Activated T-helper 2 cell treated with anti-CD3 and anti-CD28 coated beads, Interferon-gamma antibody, Interleukin-2, Interleukin-4, amounts not matched to agents 10 μg/mL and 5 μg/mL and 100 μg/mL, durations not matched to agents 14 hours and 24 hours and 36 hours (primary cell): Measurements from ENCODE around the gene TNFRSF6B. TPM values are rescaled to one million over a fixed set of nuclear protein-coding genes. Genes with fewer than 3 reads are reported as not detected.

ENCODE experiments used
- DNase-seq: peaks from one replicate; pipeline ENCODE4 v3.0.0; 2021; ENCODE audit warnings: low spot score
- H3K27ac Mint-ChIP-seq: one replicate; pipeline ENCODE4 v1.8.0; 2021; ENCODE audit warnings: mixed read lengths
- H3K27me3 Mint-ChIP-seq: one replicate; pipeline ENCODE4 v1.8.0; 2021; ENCODE audit warnings: low read depth, mixed read lengths
- H3K36me3 Mint-ChIP-seq: one replicate; pipeline ENCODE4 v1.8.0; 2021; ENCODE audit warnings: low read depth, mixed read lengths
- H3K4me1 Mint-ChIP-seq: one replicate; pipeline ENCODE4 v1.8.0; 2021; ENCODE audit warnings: low read depth, mixed read lengths
- H3K4me3 Mint-ChIP-seq: one replicate; pipeline ENCODE4 v1.8.0; 2021; ENCODE audit warnings: low read depth, mild to moderate bottlenecking, moderate library complexity, mixed read lengths
- H3K9me3 Mint-ChIP-seq: one replicate; pipeline ENCODE4 v1.8.0; 2021; ENCODE audit warnings: mixed read lengths
- intact Hi-C: fragments of 100-400 bp; cut with micrococcal nuclease; formaldehyde crosslinking; loops from one replicate; pipeline ENCODE4 v1.15.1; 2023
- total RNA-seq: library from RNA; stranded (reverse); gene quantifications from 2 replicates; pipeline ENCODE4 v1.2.3, GENCODE V29; 2022

Gene TNFRSF6B
- total RNA-seq, 1 donor from 2014 or later, result not detected

DNA sequence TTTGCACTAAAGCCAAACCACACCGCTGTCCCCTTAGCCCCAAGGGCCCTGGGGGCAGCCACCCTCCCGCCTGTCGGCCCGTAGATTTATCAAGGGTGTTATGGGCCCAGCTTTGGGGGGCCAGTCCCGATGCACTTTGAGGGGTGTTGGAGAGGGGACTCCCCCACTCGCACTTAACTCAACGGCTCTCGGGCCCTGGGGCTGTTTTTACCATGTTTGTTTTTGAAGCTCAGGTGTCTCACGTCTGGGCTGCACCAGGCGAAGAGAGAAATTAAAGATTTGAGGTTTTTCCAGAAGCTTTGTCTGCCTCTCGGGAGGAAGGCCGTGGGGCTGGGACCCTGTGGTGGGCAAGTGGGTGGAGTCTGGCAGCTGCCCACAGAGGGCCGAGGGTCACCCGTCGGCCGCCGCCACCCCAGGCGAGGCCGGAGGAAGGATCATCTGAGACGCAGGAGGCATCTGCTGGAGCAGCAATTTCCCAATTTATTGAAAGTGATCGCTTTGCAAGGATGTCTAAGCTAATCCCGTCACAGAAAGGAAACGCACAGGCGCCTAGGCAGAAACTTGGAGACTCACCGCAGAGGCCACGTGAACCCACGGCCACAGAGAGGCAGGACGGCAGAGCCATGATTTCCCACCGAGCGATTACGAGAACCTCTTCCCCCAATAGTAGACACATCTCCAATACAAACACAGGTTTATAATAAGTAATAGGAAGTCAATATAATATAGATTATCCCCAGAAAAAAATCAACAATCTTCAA is 46.9 kb downstream of the TNFRSF6B start:
- H3K9me3 Mint-ChIP-seq, result no peaks in the 10 kb centered on the region
- intact Hi-C loops, result loop anchor here (5.0 kb wide), 1 partner anchor 36 kb away; the partner anchor contains the start of genes ARFRP1 and ZGPAT
- H3K36me3 Mint-ChIP-seq, result peaks cover 7% of the 10 kb centered on the region
- no peak overlapping the region for H3K27ac Mint-ChIP-seq
- H3K4me3 Mint-ChIP-seq, result no peak overlapping the region
- DNase-seq, result no peak
- peaks cover 2% of the 10 kb centered on the region for H3K4me1 Mint-ChIP-seq
- no peaks in the 10 kb centered on the region for H3K27me3 Mint-ChIP-seq

DNA sequence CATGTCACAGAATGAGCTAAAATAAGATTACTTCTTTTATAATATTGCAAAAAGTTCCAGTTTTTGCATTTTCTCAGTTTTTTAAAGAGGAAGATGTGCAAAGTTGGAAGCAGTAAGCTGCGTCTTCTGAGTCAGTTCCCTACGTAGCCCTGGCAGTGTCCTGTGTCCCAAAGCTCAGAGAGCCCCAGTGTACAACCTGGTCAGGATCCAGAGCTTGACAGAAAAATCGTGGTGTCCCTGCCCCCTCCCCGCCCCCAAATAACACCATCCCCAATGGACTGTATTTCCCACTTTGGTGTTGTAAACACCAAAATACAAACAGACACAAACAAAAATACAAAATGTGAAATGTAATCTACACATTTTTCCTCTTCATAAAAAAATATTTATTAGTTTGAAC is 47.7 kb downstream of the TNFRSF6B start:
- H3K4me3 Mint-ChIP-seq, result no peak overlapping the region
- peaks cover 7% of the 10 kb centered on the region for H3K36me3 Mint-ChIP-seq
- H3K9me3 Mint-ChIP-seq, result no peaks in the 10 kb centered on the region
- no peaks in the 10 kb centered on the region for H3K4me1 Mint-ChIP-seq
- intact Hi-C loops, result loop anchor here (5.0 kb wide), 1 partner anchor 37 kb away; the partner anchor contains the start of genes ARFRP1 and ZGPAT
- no peak for DNase-seq
- no peak overlapping the region for H3K27ac Mint-ChIP-seq
- H3K27me3 Mint-ChIP-seq, result no peaks in the 10 kb centered on the region

DNA sequence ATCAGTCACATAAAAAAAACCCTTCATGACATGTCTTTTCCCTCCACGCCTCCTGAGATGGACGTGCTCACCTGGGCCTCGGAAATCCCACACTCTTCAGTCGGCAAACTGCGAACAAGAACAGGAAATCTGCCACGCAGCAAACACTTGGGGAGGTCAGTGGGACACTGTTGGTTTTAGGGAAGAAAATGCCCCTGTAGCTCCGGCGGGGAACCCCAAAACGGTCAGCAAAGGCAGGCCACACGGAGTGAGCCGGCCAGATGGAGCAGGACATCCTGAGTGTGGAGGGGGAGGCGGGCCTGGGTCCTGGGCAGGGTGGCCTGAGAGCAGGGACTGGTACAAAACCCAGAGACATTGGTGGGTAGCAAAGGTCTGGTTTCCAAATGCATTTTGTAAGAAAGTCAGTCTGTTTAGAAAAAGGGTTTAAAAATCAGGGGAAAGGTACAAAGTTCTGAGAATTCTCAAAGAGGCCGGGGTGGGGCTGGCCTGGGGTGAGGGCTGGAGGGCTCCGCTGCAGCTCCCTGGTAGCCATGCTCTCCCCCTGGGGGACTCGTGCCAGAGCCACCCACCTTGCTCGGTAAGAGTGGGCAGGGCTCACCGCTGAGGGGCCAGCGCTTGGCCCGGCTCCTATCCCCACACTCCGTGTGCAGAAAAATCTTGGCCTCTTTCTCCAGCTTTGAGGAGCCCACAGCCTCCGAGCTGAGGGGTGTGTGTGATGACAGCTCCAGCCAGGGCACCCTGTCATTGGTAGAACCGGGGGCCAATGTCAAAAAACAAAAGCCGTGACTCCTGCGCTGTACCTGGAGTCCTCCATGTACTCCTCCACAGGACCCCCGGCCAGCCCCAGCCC is 48.3 kb downstream of the TNFRSF6B start:
- Mint-ChIP-seq H3K36me3 (peaks cover 7% of the 10 kb centered on the region), H3K4me3 (no peak overlapping the region), H3K27ac (no peak overlapping the region), H3K9me3 (no peaks in the 10 kb centered on the region), H3K4me1 (no peaks in the 10 kb centered on the region), H3K27me3 (no peaks in the 10 kb centered on the region)
- intact Hi-C loops, result loop anchor here (5.0 kb wide), 1 partner anchor 37 kb away; the partner anchor contains the start of genes ARFRP1 and ZGPAT
- DNase-seq, result no peak

DNA sequence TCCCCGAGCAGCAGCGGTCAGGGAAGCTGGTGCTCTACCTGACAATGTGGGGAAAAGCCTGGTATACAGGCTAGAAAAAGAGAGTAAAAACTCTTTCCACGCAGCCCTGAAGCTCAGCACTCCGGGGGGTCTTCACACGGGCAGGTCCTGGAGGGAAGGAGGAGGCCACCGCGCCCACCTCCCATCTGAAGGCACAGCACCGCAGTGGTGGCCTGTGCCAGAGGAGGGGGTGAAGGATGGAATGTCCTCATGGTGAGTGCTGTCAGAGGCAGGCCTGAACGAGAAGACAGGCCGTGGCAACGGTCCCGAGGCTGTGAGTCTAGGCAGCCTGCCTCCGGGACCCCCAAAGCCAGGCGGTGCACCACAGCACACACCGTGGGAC is 49.0 kb downstream of the TNFRSF6B start:
- no peaks in the 10 kb centered on the region for H3K9me3 Mint-ChIP-seq
- intact Hi-C loops, result no loop called here
- H3K36me3 Mint-ChIP-seq, result peaks cover 7% of the 10 kb centered on the region
- H3K4me1 Mint-ChIP-seq, result no peaks in the 10 kb centered on the region
- no peak overlapping the region for H3K4me3 Mint-ChIP-seq
- H3K27ac Mint-ChIP-seq, result no peak overlapping the region
- DNase-seq, result no peak
- no peaks in the 10 kb centered on the region for H3K27me3 Mint-ChIP-seq

DNA sequence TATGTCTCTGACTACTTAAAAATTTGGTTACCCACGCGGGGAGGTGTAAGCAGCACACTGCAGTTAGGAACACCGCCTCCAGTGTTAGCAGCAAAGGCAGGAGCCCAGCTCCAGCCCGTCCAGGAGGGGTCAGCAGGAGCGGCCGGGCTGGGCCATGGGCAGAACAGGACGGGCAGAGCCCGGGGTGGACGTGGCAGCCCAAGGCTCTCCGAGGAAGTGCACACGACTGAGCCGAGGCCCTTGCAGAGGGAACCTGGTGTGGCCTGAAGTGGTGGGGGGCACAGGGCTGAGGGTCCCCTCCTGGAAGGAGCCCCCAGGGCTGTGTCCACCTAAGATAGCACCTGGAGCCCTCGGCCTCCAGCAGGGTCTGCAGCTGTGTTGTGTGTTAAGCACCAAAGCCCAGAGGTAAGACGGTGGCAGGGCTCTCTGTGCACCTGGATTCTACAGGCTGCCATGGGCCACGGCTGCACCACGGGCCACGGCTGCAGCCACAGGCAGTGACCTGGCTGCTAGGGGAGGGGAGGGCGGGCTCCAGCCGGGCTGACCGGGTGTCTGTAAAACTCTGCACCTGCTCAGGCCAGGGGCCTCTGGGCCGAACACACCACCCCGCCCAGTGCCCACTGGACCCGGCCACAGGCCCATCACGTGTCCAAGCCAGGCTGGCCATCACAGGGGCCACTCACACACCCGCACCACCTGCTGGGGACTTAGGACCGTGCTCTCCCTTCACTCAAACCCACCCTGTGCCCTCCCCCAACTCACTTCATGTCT is 49.7 kb downstream of the TNFRSF6B start:
- H3K4me1 Mint-ChIP-seq, result peaks cover 5% of the 10 kb centered on the region
- H3K4me3 Mint-ChIP-seq, result no peak overlapping the region
- no peak overlapping the region for H3K27ac Mint-ChIP-seq
- intact Hi-C loops, result no loop called here
- peaks cover 7% of the 10 kb centered on the region for H3K36me3 Mint-ChIP-seq
- no peaks in the 10 kb centered on the region for H3K9me3 Mint-ChIP-seq
- DNase-seq, result no peak
- H3K27me3 Mint-ChIP-seq, result no peaks in the 10 kb centered on the region

DNA sequence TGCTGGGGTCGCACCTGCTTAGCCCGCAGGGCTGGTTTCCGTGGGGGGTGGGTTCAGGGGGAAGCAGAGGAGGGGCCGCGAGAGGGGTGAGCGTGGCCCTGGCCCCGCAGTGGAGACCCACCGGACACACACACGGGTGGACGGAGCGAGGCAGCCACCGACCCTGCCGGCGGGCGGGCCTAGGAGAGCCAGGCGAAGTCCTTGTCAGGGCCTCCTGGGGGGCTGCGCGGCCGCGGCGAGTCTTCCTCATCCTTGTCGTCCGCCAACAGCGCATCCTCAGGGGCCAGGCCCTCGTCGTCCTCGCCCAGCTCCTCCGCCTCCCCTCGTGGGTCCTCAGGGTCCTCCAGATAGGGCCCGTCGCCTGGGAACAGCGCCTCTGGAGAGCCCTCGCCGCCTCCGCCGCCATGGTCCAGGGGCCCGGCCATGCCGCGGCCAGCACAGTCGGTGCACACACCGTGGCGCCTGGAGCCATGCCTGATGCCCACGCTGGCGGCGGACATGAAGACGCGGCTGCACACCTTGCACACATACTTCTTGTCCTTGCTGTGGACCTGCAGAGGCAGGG is 50.4 kb downstream of the TNFRSF6B start:
- peaks cover 7% of the 10 kb centered on the region for H3K36me3 Mint-ChIP-seq
- intact Hi-C loops, result no loop called here
- H3K4me1 Mint-ChIP-seq, result peaks cover 7% of the 10 kb centered on the region
- no peak for DNase-seq
- H3K27ac Mint-ChIP-seq, result no peak overlapping the region
- no peaks in the 10 kb centered on the region for H3K27me3 Mint-ChIP-seq
- H3K4me3 Mint-ChIP-seq, result no peak overlapping the region
- H3K9me3 Mint-ChIP-seq, result no peaks in the 10 kb centered on the region

DNA sequence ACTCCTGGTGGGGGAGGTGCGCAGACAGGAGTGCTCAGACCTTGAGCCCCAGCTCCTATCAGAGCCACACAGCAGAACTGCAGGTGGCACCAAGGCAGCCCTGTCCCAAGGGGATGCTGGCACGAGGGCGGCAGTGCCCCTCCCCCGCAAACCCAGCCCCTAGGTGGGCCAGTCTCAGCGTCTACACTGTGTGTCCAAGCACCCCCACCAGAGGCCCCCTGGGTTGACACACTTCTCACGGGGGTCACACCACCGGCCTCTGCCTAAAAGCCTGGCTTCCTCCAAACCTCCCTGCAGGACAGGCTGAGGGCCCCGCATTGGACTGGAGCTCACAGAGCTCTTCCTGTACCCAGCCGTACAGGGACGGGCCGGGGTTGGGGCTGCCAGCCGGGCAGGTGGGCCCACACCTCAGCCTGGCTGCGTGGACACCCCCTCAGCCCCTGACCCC is 51.2 kb downstream of the TNFRSF6B start:
- Mint-ChIP-seq H3K27me3 (no peaks in the 10 kb centered on the region), H3K4me1 (peaks cover 9% of the 10 kb centered on the region), H3K4me3 (no peak overlapping the region), H3K27ac (no peak overlapping the region), H3K9me3 (no peaks in the 10 kb centered on the region), H3K36me3 (peaks cover 7% of the 10 kb centered on the region)
- intact Hi-C loops, result no loop called here
- no peak for DNase-seq

Other genes with a start within 250 kb of the TNFRSF6B start
- not detected in 2 replicates for gene KCNQ2, start 224.0 kb upstream of the TNFRSF6B start, total RNA-seq
- gene EEF1A2, start 197.6 kb upstream of the TNFRSF6B start, total RNA-seq, result 1.4 and 2.4 TPM in 2 replicates
- 135 and 143 TPM in 2 replicates for gene PPDPF, start 175.9 kb upstream of the TNFRSF6B start, total RNA-seq
- gene PTK6, start 159.3 kb upstream of the TNFRSF6B start, total RNA-seq, result 0.32 and 0.46 TPM in 2 replicates
- not detected in 2 replicates for gene SRMS, start 148.9 kb upstream of the TNFRSF6B start, total RNA-seq
- 0.18 and 0.27 TPM in 2 replicates for gene FNDC11, start 142.5 kb upstream of the TNFRSF6B start, total RNA-seq
- gene HELZ2, start 122.4 kb upstream of the TNFRSF6B start, total RNA-seq, result 10.3 and 11.5 TPM in 2 replicates
- 12.4 and 13.6 TPM in 2 replicates for gene GMEB2, start 69.6 kb upstream of the TNFRSF6B start, total RNA-seq
- 6.5 and 7.1 TPM in 2 replicates for gene STMN3, start 43.2 kb upstream of the TNFRSF6B start, total RNA-seq
- 44.0 and 46.9 TPM in 2 replicates for gene RTEL1, start 38.3 kb upstream of the TNFRSF6B start, total RNA-seq
- 59.0 and 59.1 TPM in 2 replicates for gene ARFRP1, start 11.3 kb downstream of the TNFRSF6B start, total RNA-seq
- gene ZGPAT, start 11.4 kb downstream of the TNFRSF6B start, total RNA-seq, result 29.0 and 36.1 TPM in 2 replicates
- gene LIME1, start 40.0 kb downstream of the TNFRSF6B start, total RNA-seq, result 15.7 TPM in 2 replicates
- gene SLC2A4RG, start 43.1 kb downstream of the TNFRSF6B start, total RNA-seq, result 48.3 and 53.0 TPM in 2 replicates
- 1.1 and 1.9 TPM in 2 replicates for gene ZBTB46, start 134.6 kb downstream of the TNFRSF6B start, total RNA-seq
- 0.16 TPM in 1 of 2 replicates, not detected in the other for gene ABHD16B, start 164.8 kb downstream of the TNFRSF6B start, total RNA-seq
- gene TPD52L2, start 168.6 kb downstream of the TNFRSF6B start, total RNA-seq, result 62.5 and 66.7 TPM in 2 replicates
- gene DNAJC5, start 198.5 kb downstream of the TNFRSF6B start, total RNA-seq, result 38.1 and 40.0 TPM in 2 replicates